SH-SY5Y (cell line): ENCODE results near the gene C20orf204.

Experiments
- GATA2 ChIP-seq: IDR thresholded peaks from 2 replicates; pipeline ENCODE4 v1.6.1; 2011; ENCODE audit warnings: mild to moderate bottlenecking, low read depth, low read length
- GATA3 ChIP-seq: IDR thresholded peaks from 2 replicates; pipeline ENCODE4 v1.6.1; 2011; ENCODE audit warnings: low read depth, mild to moderate bottlenecking, low read length, moderate library complexity

- TF ChIP-seq GATA2 (no peak), GATA3 (no peak)
Observed at GRCh38 chr20:64070244-64070993, 34.4 kb downstream of the C20orf204 start.
